Activated CD4-positive, CD25-positive, alpha-beta regulatory T cell (primary cell): ENCODE results near the gene TUBB1.
"Not testable (repeated sequence)": the region's sequence is repeated elsewhere in the genome, so short reads cannot be mapped to it uniquely, and the experiment has no call there.

Experiments
- DNase-seq, 4 experiments: peaks; one replicate each; lab custom pipeline; 2025; lab: John Stamatoyannopoulos, UW

The TUBB1 gene

DNA sequence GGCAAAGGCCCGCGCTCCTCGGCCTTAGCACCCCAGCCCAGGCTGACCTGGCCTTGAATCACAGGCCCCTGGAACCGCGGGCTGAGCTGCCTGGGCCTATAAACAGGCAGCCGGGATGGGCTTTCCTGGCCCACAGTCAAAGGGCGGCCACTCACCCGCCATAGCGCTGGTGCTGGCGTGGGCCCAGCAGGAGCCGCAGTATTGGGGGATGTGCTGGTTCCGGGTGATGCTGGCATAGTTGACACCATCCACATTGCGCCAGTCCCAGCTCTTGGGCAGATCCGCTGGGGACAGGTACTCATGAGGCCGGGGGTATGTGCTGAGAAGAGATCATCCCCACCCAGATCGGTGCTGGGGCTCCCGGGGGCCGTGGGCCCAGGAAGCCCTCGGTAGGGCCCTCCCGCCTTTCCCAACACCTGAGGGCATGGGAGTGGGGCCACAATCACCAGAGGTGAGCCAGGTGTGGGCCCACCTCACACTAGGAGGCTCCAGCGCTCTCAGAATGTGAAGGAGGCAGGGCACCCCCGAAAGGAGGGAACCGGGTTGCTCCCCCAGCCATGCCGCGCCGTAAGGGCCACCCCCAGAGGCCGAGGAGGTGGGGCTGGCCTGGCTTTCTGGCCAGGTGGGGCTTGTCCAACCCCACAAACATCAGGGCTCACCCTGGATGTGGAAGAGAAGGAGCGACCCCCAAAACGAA is 12.9 kb upstream of the TUBB1 start:
- DNase-seq, result no peak

DNA sequence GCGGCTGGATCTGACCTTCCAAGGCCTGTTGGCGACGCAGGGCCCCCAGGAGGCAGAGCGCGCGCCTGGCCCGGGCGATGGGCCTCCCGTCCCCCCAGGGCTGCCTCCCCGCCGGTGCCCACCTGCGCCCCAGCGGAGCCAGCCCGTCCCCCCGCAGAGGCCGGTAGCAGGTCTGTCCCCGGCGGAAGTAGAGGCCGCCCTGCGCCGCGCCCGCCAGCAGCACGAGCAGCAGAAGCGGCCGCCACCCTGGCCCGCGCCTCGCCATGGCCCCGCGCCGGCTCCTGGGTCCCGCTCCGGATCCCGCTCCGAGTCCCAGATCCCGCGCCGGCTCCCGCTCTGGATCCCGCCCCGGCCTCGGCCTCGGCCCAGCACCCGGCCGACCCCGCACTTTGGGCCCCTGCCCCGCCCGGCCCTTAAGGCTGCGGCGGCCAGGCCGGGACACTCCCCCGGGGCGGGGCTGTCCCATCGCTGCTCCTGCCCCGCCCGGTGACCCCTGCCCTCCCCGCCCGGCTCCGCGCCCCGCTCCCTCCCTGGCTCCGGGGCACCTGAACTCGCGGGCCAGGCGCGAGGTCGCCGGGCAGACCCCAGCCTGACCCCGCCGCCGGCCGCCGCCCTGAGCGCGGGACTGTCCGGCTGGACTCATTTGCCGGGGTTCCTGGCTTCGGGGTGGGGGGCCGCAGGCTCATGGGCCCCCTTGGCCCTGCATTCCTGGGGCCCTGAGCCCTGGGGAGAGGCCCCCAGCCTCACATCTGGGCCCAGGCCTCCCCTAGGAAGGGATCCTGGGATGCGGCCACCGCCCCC is 12.2 kb upstream of the TUBB1 start, which contains the start of gene CTSZ:
Gene CTSZ (minus strand): TSS at position 391 of the 801 bp plus-strand sequence. CDS start 126 bp downstream, at position 265.
- DNase-seq, result peak in 2 of 4 experiments; percentile 26 to 39

DNA sequence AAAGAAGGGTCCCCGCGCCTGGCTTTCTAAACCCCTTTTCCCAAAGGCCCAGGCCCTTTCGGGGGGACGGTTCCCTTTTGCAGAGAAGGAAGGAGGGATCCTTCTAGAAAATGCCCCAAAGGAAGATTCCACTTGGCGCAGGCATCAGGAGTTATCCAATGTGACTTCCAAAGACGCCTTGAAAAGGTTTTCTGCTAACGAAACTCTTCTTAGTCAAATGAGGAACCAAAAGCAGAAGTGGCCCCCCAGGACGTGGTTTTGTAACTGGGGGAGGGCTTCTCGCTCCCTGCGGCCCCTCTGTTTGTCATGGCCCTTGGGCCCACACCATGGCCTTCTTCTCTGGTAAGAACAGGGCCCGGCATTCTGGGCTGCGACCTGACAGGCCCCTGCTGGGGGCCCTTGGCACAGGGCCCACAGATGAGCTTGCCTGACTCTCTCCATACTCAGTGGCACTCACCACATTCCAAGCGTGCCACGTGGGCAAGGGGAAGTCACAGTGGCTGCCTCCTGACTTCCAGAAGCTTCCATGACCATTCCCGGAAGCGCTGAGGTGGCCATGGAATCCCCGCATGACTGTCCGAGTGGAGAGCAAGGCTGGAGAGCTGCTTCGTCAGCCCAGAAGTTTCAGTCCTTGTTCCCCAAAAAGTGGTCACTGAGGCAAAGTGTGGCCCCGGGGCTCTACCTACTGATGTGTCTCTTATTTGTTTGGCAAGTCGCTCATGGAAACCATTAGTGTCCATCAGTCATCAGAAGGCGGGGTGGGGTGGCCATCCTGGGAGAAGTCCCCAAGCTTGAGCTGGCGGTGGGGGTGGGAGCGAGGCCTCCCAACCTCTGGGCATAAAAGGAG is 11.3 kb upstream of the TUBB1 start:
- DNase-seq, result no peak

DNA sequence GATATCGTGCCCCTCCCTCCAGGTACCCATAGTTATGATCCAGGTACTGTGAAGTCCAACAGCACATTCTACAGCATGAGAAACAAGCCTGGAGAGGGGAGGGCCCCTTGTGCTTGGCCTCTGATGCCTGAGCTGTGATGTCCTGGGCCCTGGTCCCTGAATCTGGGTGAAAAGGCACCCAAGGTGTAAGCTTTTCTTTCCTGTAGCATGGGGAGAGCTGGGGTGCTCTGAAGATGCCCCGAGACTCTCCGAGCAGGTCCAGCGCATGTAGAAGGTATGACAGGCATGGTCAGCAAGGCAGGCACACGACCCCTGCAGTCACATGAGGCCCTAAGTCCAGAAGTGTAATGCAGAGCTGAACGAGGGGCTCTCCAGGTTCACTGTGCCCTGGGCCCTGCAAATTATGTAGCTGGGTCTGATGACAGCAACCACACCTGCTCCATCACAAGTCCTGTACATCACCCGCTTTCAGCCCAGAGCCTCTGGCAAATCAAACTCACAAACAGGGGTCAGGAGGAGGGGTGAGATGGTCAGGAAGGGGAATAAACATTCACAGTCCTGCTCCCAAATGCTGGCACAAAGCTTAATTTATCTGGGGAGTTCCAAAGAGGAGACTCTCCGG is 10.4 kb upstream of the TUBB1 start:
- DNase-seq, result no peak

DNA sequence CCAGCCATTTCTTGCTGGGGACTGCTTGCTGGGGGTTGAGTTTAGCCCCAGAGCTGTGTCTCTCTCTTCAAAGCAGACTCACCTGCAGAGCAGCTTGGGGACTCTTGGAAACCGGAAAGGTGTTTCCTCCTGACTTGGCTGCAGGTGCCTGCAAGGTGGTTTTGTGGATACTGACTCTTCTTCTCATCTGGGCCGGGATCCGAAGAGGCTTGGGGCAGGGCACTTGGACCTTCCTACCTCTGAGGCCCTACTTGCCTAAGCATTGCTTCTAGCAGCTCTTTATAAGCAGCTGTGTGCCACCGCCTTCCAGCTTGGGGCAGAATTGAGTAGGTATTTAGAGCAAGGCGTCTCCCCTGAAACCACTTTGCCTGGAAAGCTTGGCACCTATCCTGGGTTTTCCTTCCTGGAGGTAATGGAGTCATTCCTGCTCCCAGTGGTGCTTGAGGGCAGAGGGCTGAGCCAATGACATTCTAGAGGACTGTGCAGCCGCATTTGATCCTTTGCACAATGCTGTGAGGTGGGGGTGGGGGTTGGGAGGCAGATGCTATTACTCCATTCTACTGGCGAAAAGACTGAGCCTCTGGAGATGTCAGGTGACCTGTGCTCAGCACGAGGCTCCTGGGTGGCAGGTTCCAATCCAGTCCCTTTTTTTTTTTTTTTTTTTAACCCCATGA is 8.8 kb upstream of the TUBB1 start:
- DNase-seq, result no peak

DNA sequence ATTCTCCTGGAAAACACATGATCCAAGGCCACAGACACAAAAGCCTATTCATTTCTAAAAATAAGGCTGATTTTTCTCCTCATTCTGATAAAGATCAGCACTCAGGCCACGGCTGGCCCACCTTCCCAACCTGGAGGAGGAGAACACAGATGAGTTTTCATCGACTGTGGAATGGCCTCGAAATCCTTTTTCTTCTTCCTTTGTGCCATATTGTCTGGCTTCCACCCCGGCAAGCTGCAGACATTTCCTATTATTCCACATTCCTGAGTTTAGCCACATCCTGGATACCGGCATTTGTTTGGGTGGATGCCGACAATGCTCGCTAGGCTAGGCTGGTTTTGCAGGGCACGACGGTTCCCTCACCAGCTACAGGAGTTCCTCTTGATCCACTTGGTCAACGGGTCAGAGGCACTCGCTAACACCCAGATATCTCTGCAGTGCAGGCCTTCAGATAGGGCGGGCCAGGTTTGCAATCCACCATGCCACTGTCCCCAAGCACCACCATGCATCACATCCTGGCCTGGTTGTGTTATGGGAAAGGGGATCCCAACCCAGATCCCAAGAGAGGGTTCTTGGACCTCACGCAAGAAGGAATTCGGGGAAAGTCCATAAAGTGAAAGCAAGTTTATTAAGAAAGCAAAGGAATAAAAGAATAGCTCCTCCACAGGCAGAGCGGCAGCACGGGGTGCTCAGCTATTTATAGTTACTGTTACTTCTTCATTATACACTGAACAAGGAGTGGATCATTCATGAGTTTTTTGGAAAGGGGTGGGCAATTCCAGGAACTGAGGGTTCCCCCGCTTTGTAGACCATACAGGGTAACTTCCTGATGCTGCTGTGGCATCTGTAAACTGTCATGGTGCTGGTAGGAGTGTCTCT is 8.0 kb upstream of the TUBB1 start:
- no peak for DNase-seq

DNA sequence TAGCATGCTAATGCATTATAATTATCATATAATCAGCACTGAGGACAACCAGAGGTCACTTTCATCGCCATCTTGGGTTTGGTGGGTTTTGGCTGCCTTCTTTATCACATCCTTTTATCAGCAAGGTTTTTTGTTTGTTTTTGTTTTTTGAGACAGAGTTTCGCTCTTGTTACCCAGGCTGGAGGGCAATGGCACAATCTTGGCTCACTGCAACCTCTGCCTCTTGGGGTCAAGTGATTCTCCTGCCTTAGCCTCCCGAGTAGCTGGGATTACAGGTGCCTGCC is 7.4 kb upstream of the TUBB1 start:
- DNase-seq, result not testable (repeated sequence)

DNA sequence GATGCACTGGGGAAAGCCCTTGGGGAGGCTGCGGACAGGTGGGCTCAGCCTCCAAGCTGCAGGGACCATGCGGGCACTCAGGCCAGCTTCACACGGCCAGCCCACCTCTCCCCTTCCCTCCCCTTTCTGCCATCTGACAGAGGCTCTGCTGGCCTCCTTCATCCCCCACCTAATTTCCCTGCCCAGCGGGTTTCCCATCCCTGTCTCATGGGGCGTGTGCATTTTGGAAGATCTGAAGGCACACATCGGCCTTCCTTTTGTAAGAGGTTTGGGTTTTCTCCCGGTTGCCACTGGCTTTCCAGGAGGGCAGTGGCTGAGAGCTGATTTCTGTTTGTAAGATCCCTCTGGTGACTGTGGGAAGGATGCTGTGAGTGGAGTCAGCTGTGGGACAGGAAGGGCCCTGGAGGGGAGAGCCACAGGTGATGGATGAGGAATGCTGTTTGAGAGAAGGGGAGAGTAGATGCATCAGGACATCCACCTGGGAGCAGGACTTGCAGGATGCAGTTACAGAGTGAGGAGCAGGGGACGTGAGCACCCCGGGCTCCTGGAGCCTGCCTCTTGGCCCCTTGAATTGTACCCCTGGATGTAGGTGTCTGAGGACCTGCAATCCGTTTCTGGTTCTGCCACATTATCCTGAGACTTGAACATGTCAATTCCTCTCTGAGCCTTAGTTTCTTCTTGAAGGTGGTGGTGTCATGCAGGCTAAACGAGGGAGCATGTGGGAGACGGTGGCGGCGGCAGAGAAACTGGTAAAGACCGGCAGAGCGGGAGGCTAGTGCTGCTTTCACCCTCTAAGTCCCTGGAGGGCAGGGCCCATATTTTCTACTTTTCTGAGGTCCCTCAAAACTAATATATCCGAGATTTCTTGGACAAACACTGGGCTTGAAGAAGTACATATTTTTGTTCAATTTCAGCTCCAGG is 5.9 kb upstream of the TUBB1 start:
- DNase-seq, result no peak

DNA sequence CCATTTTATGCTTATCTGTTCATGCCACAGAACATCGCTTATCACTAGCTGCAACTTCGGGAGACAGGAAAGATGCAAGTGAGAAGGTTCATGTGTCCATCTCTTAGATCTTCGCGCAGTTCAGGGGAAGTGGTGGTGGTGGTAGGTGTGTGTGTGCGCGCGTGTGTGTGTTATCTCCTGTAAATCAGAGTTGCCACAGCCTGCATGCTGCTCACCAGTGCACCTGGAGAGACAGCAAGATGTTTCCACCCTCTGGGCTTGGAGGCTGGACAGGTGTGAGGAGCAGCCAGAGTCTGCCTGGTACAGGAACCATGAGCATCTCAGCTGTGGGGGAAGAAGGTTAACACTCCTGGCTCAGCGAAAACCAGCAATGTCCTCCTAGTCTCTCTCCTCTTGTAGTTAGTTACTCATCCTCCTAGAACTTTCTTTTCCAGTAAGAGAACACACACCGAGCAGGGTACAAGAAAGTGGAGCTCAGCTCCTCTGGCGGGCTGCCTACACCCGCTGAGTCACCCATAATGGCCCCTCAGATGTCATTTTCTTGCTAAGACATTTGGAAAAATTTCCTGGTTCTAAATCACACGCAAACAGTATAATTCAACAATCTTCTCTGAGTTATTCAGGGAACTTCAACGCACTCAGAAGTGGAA is 5.1 kb upstream of the TUBB1 start:
- DNase-seq, result no peak

DNA sequence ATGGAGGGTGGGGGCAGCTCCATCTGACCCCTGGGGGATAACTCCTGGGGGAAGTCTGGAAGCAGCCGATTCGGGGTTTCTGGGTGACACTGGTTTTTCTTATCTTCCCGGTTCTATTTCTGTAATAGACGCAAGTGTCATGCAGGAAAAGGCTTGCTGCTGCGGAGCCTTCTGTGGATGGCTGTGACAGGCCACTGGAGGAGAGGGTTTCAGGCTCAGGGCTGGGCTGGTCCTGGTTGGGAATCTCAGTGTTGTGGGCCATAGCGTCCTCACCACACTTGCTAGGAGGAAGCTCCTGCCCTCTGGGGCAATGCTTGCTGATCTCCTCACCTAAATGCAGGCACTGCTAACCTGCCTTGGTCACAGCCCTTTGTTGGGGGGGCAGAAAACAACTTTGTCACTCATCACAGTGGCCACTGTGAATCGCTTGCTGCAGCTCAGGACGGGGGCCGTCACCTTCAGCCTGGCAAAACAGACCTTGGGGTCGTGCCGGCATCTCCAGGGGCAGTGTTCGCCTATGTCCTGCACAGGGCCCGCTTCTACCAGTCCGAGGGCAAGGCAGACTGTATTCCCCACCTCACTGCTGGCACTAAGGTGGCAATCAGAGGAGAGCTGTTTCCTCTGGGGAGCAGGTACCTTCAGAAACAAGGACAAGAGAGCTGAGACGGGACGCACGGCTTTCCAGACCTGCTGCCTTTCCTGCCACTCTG is 4.4 kb upstream of the TUBB1 start:
- DNase-seq, result no peak

DNA sequence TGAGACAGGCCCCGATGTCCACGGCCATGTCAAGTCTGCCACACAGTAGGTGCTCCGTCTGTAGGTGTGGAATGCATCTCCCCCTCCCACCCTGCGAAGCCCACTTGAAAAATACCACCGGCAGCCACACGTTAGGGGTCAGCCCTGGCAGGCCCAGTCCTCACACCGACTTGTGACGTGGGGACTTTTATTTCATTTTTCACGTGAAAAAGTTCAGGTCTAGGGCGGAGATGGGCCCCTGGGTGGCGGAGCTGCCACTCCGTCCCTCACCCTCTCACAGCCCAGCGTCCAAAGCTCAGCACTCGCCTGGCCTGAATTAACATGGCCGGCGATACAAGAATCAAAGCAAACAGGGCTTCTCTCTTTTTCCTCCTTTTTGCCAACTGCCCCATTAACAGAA is 3.8 kb upstream of the TUBB1 start:
- no peak for DNase-seq

DNA sequence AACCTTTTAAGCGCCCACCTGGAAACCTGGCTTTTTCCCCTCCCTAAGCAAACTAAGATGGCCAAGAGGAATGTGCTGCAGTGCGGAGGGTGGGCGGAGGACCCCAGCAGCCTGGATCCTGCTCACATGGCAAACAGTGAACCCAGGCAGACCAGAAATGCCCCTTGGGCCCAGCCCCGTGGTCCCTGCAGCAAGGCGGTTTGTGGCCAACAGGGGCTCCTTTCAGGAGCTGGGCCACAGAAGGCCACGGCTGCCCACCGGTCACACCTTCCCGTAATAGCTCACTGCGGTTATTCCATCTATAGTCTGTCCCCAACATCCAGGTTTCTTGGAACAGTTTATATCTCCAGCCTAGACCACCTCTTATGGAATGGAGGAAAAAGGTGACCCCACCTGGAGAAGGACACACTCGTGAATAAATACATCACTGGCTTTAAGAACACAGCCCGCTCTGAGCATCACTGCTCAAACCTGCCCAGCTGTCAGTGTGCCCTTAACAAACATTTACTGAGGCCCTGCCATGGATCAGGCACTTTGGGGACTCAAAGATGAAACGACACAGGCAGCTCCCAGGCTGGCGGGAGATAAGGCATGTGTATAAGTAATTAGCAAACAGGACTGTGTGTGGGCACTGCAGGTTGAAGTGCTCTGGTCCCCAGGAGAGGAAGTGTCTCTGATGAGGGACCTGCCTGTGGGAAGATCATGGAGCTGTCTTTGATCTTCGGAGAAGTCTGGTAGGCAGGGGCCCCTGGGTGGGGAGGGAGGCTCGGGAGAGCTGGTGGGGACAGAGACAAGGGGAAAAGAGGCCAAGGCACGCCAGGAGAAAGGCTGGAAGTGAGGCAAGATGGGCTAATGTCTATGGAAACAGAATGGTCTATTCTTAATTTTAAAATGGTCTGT is 3.2 kb upstream of the TUBB1 start:
- DNase-seq, result no peak

DNA sequence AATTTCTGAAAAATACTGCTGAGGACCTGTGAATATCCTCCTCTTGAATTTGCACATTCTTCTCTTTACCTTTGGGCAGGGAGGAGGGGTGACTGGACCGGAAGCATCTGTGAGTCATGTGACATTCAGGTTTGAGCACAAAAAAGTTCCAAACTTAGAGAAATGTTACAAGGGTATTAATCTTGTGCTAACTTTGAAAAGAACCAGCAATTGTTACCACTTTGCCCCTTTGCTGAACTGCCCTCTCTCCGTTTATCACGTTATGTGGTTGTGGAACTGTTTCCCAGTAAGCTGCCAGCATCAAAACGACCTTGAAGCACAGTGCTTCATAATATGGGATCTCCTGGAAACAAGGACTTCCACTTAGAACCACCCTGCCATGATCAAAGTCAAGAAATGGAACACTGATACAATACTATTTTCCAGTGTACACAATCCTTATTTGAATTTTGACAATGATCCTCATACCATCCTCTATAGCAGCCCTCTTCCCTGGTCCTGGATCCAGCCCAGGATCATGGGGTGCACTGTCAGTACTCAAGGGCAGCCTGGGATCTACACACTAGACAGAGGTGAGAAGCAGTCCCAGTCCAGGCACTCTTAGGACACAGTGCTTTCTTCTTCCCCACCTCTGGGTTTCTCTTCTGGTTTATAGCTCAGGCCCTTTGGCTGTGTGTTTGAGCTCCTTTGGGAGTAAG is 2.3 kb upstream of the TUBB1 start:
- DNase-seq, result no peak

DNA sequence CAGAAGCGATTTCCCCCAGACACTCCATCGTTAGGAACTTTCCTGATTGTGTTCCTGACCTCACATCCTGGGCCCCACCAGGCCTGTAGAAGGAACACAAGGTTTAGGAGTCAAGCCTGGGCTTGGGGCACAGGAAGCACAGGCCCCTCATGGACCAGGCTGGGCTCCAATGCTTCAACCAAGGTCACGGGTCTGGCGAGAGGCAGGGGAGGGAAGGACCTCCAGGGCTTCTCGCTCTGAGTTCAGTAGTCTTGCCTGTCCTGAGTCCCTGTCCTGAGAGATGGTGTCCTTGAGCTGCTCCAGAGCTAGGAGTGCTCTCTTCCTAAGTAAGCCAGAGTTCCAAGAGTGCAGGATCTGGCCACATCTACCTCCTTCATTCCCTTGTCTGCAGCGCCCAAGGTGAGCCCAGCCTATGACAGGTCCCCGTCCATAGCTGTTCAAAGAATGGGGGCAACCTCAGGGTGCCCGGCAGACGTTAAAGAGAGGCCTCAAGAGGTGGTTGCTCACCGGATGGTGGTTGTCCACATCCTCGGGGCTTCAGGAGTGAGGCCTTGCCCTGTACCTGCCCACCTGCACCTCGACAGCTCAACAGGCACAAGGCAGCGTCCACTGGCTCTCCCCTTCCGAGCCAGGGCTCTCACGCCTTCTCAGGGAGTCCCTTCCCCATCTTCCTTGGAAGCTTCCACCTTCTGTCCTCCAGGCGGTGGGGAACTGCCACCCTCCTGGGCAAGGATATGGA is 1.6 kb upstream of the TUBB1 start:
- no peak for DNase-seq

DNA sequence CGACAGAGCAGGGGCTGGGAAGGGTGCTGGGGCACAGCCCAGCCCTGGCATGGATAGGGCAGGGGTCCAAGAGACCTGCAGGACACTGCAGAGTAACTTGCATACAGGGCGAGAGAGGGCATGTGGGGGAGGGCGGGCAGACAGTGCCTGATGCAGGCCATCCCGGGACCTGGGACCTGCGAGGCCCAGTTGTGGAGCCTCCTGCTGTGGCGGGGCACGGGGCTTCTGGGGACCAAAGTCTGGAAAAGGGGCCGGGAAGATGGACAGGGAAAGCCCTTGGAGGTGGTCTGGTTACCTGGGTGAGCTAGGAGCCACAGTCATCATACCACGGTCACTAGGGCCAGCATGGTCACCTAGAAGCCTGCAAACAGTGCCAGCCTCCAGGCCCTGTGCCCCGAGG is 412 bp upstream of the TUBB1 start:
- DNase-seq, result no peak

DNA sequence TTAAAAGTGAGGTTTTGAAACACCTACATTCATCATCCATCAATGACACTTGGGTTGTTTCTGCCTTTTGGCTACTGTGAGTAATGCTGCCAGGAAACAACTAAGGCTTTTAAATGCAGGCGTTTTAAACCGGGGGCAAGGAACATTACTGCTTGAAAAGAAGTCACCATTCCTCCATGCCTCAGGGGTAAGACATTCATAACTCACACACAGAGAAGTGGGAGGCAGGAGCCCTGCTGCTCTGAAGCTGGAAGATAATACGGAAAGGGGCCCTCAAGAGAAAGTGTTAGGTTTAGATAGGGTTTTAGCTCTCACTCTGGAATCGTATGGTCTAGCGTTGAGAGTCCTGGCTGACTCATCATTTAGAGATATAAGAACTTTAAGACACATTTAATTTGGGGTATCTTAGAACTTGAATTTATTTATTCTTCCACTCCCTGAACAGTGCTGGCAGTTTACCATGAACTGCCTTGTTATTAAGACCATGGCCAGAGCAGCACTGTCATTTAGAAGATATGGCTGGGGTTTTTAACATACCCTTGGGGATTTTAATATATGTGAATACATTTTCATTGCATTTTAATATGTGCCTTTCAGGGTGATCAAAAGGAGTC is 1.8 kb downstream of the TUBB1 start:
- no peak for DNase-seq
